Tibial nerve (tissue), 4 donors: ENCODE results near the gene URB1.

Experiments
- CTCF ChIP-seq, 5 experiments: fragments of 200-600 bp in 3 of 5; fragments of 450-650 bp in 2 of 5; sonication (generic) in 3 of 5; IDR thresholded peaks; one replicate each; pipeline ENCODE4 v1.5.1; 2016 to 2019; ENCODE audit warnings: antibody characterized with exemption in 5 of 5, mild to moderate bottlenecking in 3 of 5, moderate library complexity in 2 of 5
- EP300 ChIP-seq, 2 donors: sonication (generic); formaldehyde crosslinking; IDR thresholded peaks; one replicate each; pipeline ENCODE4 v1.6.1; 2017; ENCODE audit warnings: antibody characterized with exemption in 2 of 2, mild to moderate bottlenecking in 1 of 2
- POLR2A ChIP-seq, 2 donors: fragments of 450-650 bp; IDR thresholded peaks; one replicate each; pipeline ENCODE4 v1.6.1; 2017; ENCODE audit warnings: antibody characterized with exemption in 2 of 2, mild to moderate bottlenecking in 2 of 2, moderate library complexity in 2 of 2

GRCh38 chr21:32437729-32438128 lies 44.9 kb upstream of the URB1 start:
- no peak for TF ChIP-seq CTCF (IDR thresholded peaks at IDR 0.05)
- TF ChIP-seq POLR2A (IDR thresholded peaks at IDR 0.05) = no peak
- no peak for TF ChIP-seq EP300 (IDR thresholded peaks at IDR 0.05)
